ENCODE data around the gene SYDE2. TPM values are rescaled to one million over a fixed set of nuclear protein-coding genes. Genes with fewer than 3 reads are reported as not detected.
A peak's percentile ranks its signal among the peaks of the same experiment; 100 is the strongest.

SYDE2 gene
- total and polyA plus RNA-seq, 9 of the 15 experiments (the other 6 are each of a cell fraction or from before 2014, with no cell fraction given): 0.39 to 8.7 (median 4.5) TPM

- TF ChIP-seq CREM (IDR thresholded peaks at IDR 0.05; ENCODE audit: low read depth): 0 out of 2 replicates have a peak, but pooled peaks have one; percentile 20
- peak; percentile 85 for TF ChIP-seq TEAD4 (IDR thresholded peaks at IDR 0.05; ENCODE audit: low read length)
- TF ChIP-seq TEAD4 (CRISPR knock-in tag; IDR thresholded peaks at IDR 0.05; ENCODE audit: borderline replicate concordance): no peak
- peak; percentile 19; the same call in 1 of the 2 replicates for TF ChIP-seq NFIC (IDR thresholded peaks at IDR 0.05)
- TF ChIP-seq EP300 (IDR thresholded peaks at IDR 0.05; ENCODE audit: low read length): peak; percentile 93
- peak; percentile 49 for TF ChIP-seq FOSL1 (tag; conservative IDR thresholded peaks at IDR 0.05)
- no peak for TF ChIP-seq EZH2 (IDR thresholded peaks at IDR 0.05; ENCODE audit: borderline replicate concordance, low read depth, low read length)
- peak; percentile 88 for TF ChIP-seq CBFA2T3 (IDR thresholded peaks at IDR 0.05)
- TF ChIP-seq DPF2 (IDR thresholded peaks at IDR 0.05): peak; percentile 84
Observed at GRCh38 chr1:85219853-85220610, 19.2 kb upstream of the SYDE2 start (continued).

GRCh38 chr1:85216697-85217096 lies 15.9 kb upstream of the SYDE2 start:
- FAIRE-seq (no peak), DNase-seq (ENCODE audit: extremely low read depth in 1 of 4, low spot score in 3 of 4) (no peak), ATAC-seq (no peak)
- BruUV-seq (replicated peaks): no TSS peak
- no peaks in the 10 kb centered on the region for H3K36me3 ChIP-seq (ENCODE audit: control insufficient read depth, insufficient read depth, low read length)
- in situ Hi-C loops (cut with MboI): no loop called here
- intact Hi-C loops (cut with micrococcal nuclease): no loop called here
- TF ChIP-seq MYNN (IDR thresholded peaks at IDR 0.05) (no peak), MYNN (CRISPR knock-in tag; IDR thresholded peaks at IDR 0.05) (no peak), POLR2A (conservative IDR thresholded peaks at IDR 0.05) (no peak), SMAD4 (CRISPR knock-in tag; conservative IDR thresholded peaks at IDR 0.05) (no peak), CBX1 (IDR thresholded peaks at IDR 0.05; ENCODE audit: low read depth) (no peak), ZNF134 (CRISPR knock-in tag; conservative IDR thresholded peaks at IDR 0.05) (no peak), ZNF512 (tag; IDR thresholded peaks at IDR 0.05) (peak; percentile 92)
- no peaks in the 10 kb centered on the region for H3K27me3 ChIP-seq (ENCODE audit: control insufficient read depth in 2 of 2, insufficient read depth in 2 of 2, low read length in 2 of 2)
- no peak overlapping the region for H3K4me3 ChIP-seq
- H3K9ac ChIP-seq (ENCODE audit: insufficient read depth in 1 of 2, low read depth in 2 of 2, low read length in 2 of 2): no peak overlapping the region
- no peak overlapping the region for H3K4me2 ChIP-seq (ENCODE audit: insufficient read depth, low read length)
- no peak overlapping the region for H3K27ac ChIP-seq (ENCODE audit: extremely low read depth, low read depth, low read length)
- H3K4me1 ChIP-seq (replicated peaks in 1 of 2; ENCODE audit: control insufficient read depth in 2 of 2, insufficient read depth in 2 of 2, low read length in 2 of 2): peaks cover 15 to 25% of the 10 kb centered on the region in 2 experiments; a peak in 4 of 5 replicates
- H4K20me1 ChIP-seq (replicated peaks; ENCODE audit: control insufficient read depth, insufficient read depth, low read length): no peaks in the 10 kb centered on the region
- no peak overlapping the region for H2AFZ ChIP-seq (ENCODE audit: low read depth, low read length)
- H3K9me3 ChIP-seq (replicated peaks; ENCODE audit: control insufficient read depth, insufficient read depth, low read depth, low read length): no peaks in the 10 kb centered on the region
- no peaks in the 10 kb centered on the region for H3K9me1 ChIP-seq (ENCODE audit: control insufficient read depth, insufficient read depth, low read length)
- POLR2A ChIA-PET: no interaction called here
- no peaks in the 10 kb centered on the region for H3K79me2 ChIP-seq (ENCODE audit: control insufficient read depth, insufficient read depth, low read length)
- CTCF ChIA-PET (ENCODE audit: low intra/inter-chr PET ratio): no interaction called here
